HL-60 (cell line): ENCODE data around the gene HES7.

Experiments
- DNase-seq, 2 experiments: peaks; one replicate each; pipeline ENCODE4 v3.0.0-alpha.2; 2010 to 2020; ENCODE audit warnings: low read depth in 1 of 2, low spot score in 1 of 2
- H3K27ac ChIP-seq: fragments of 250-450 bp; sonication (Bioruptor Pico); replicated peaks from 2 replicates; pipeline ENCODE4 v1.5.1; 2020; ENCODE audit warnings: mild to moderate bottlenecking, moderate library complexity
- H3K27me3 ChIP-seq: fragments of 250-450 bp; sonication (Bioruptor Pico); 2 replicates; pipeline ENCODE4 v1.5.1; 2021; ENCODE audit warnings: mild to moderate bottlenecking, moderate library complexity; ENCODE audit not compliant: insufficient read depth, poor library complexity, severe bottlenecking
- H3K4me3 ChIP-seq: replicated peaks from 2 replicates; pipeline ENCODE4 v1.5.1; 2011; ENCODE audit warnings: mild to moderate bottlenecking, control low read depth, low read length; ENCODE audit not compliant: insufficient read depth
- CTCF ChIP-seq: IDR thresholded peaks from one replicate; pipeline ENCODE4 v1.5.1; 2011; ENCODE audit warnings: low read length, control low read depth, inconsistent platforms; ENCODE audit not compliant: insufficient read depth
- GABPA ChIP-seq: IDR thresholded peaks from 2 replicates; pipeline ENCODE4 v1.6.1; 2012; ENCODE audit warnings: low read depth
- POLR2AphosphoS5 ChIP-seq: IDR thresholded peaks from 2 replicates; pipeline ENCODE4 v1.6.1; 2012; ENCODE audit warnings: low read depth
- REST ChIP-seq: IDR thresholded peaks from 2 replicates; pipeline ENCODE4 v1.6.1; 2012; ENCODE audit warnings: low read depth; ENCODE audit not compliant: insufficient replicate concordance
- SPI1 ChIP-seq: IDR thresholded peaks from 2 replicates; pipeline ENCODE4 v1.6.1; 2012; ENCODE audit warnings: low read depth, mild to moderate bottlenecking, borderline replicate concordance

The HES7 gene

GRCh38 chr17:8142887-8143580, 19.1 kb upstream of the HES7 start:
- no peak overlapping the region for H3K27ac ChIP-seq

GRCh38 chr17:8142158-8142886, 18.4 kb upstream of the HES7 start:
- Histone ChIP-seq H3K27ac (no peak overlapping the region), H3K27me3 (no peaks in the 10 kb centered on the region), H3K4me3 (no peak overlapping the region)
- no peak for DNase-seq
- TF ChIP-seq GABPA (no peak), SPI1 (no peak), REST (no peak), CTCF (no peak), POLR2AphosphoS5 (no peak)

More at GRCh38 chr17:8142887-8143580, 19.1 kb upstream of the HES7 start:
- no peak for DNase-seq
- TF ChIP-seq CTCF, result no peak
- TF ChIP-seq REST, result no peak
- no peak for TF ChIP-seq GABPA
- TF ChIP-seq POLR2AphosphoS5, result no peak
- TF ChIP-seq SPI1, result no peak
- Histone ChIP-seq H3K27me3 (no peaks in the 10 kb centered on the region), H3K4me3 (no peak overlapping the region)

- Histone ChIP-seq H3K4me3 (no peak overlapping the region), H3K27me3 (no peaks in the 10 kb centered on the region), H3K27ac (no peak overlapping the region)
- no peak for TF ChIP-seq SPI1
- TF ChIP-seq REST, result no peak
- TF ChIP-seq CTCF, result no peak
- TF ChIP-seq GABPA, result no peak
- no peak for TF ChIP-seq POLR2AphosphoS5
- DNase-seq, result no peak
Measured at GRCh38 chr17:8141741-8142140, 17.8 kb upstream of the HES7 start.
